Measurements from ENCODE around the gene STK35.

The STK35 gene

DNA sequence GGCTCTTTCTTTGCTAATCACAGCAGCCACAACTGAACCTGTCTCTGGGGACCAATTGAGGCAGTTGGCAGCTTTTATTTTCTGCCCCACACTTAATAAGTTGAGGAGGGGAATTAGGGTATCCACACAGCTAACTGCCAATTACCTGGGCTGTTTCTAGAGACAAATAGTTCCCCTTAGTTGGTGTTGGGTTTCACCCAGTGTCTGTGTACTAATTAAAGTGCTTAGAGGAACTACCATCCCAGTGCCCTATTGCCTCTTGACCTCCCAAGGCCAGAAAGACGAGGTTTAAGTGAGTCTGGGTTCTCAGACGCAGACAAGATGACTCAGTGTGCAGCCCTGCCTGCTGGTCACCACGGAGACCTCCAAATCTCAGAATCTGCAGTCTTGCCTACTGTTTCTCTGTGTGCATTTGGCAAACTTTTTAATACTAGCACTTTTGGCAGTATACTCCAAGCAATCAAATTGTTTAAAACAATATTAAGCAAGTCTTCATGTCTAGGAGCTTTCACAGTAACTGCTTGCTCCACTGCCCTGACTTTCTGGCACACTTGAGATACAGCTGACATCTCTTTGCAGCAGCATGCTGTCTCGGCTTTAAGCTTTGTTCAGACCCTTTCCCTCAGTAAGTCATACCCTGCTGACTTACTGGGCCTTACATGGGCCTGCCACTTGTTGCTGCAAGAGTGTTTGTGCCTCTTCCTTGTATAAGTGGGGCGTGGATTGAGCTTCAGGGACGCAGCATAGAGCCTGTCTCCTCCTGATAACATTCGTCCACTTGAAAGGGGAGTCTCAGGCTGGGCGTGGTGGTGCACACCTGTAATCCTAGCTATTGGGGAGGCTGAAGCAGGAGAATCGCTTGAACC lies 31.9 kb downstream of the STK35 start:
- no peak for DNase-seq (ENCODE audit: low read depth in 2 of 2)

DNA sequence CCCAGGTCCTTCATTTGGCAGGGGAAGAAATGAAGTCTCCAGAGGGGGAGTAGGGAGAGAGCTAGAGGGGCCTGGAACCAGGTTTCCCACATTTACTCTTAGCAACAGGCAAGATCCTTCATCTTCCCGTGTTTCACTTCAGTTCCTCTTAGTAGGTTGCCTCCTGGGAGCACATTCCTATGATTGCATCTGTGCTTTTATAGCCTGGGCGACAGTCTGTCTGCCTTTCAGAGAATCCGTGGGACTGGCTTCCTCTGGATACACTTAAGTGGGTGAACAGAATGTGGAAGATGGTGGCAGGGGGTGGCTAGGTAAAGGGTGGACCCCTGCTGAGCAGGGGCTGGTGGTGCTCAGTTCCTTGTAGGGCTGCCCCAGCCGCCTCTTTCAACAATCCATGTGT lies 33.4 kb downstream of the STK35 start:
- DNase-seq (ENCODE audit: low read depth in 2 of 2): no peak

GRCh38 chr20:2136275-2136674 lies 34.6 kb downstream of the STK35 start:
- DNase-seq (ENCODE audit: low read depth in 2 of 2): no peak

DNA sequence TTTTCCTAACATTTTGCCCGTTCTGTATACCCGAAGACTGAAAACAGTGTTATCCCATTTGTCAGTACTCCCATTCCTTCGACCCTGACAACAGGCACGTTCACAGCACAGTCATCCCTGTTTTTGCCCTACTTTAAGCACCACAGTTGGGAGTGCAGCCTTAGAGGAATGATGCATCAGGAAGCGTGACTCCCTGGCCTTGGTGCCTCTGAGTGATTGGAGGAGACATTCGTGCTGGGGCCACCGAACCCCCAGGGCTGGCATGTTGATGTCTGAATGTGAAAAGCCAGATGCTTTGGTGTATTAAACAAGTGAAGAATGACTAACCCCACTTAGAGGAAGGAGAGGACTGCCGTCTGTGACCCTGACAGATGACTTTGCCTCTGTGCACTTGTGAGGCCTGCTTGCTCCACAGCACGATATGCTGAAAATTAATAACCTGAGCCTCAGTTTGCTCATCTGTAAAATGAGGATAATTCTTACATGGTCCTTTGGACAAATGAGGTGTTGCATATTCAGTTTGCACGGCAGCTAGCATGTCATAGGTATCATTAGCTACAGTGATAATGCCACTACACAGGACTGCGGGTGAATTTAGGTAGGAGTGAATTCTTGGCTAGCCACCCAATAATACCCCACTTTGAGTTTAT lies 36.0 kb downstream of the STK35 start:
- DNase-seq (ENCODE audit: low read depth in 2 of 2): no peak

DNA sequence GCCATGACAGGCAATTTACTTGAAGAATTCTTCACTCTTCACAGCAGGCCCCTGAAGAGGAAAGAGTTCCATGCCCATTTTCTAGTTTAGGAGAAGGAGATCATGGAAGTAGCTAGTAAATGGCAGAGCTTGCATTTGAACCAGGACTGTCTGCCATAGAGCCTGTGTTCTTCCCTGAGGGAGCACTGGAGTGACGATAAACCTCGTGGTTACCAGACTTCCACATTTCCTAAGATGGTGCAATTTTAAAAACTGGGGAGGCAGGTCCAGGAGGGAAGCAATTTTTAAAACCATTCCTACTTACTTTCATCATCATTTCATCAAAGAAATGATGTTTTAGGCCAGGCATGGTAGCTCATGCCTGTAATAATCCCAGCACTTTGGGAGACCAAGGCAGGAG lies 36.8 kb downstream of the STK35 start:
- no peak for DNase-seq (ENCODE audit: low read depth in 2 of 2)

DNA sequence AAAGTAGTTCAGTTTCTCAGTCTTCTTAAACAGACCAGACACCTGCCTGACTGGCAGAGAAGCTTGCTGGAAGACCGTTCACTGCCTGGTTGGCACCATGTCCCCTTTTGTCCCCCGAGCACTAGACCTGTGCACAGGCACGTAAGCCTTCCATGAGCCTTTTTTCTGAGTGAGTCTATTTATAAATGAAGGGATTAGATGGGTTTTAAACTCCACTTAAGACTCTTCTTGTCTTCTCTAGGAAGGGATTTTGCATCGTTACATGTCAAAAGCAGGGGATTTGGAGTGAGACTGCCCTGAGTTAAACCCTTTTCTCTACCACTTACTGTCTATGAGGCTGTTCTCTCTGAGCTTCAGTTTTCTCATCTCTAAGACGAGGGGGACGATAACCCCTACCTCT lies 37.6 kb downstream of the STK35 start:
- DNase-seq (ENCODE audit: low read depth in 2 of 2): no peak

DNA sequence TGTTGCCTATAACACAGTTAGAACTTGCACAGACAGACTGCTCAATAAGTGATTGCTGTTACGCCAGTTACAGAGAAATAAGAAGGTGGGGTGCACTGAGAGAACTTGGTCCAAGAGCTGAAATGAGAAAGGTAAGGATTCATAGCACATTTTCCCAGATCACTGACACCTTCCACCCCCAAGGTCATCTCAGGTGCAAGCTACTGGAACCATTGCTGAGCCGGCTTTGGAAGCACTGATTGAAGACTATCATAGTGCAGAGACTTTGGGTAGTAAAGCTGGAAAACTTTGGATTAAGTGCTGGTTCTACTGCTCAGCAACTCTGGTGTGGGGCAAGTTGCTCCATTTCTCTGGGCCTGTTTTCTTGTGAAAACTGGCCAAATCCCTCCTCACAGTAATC lies 38.1 kb downstream of the STK35 start:
- no peak for DNase-seq (ENCODE audit: low read depth in 2 of 2)

GRCh38 chr20:2140561-2140960 lies 38.9 kb downstream of the STK35 start:
- no peak for DNase-seq (ENCODE audit: low read depth in 2 of 2)

DNA sequence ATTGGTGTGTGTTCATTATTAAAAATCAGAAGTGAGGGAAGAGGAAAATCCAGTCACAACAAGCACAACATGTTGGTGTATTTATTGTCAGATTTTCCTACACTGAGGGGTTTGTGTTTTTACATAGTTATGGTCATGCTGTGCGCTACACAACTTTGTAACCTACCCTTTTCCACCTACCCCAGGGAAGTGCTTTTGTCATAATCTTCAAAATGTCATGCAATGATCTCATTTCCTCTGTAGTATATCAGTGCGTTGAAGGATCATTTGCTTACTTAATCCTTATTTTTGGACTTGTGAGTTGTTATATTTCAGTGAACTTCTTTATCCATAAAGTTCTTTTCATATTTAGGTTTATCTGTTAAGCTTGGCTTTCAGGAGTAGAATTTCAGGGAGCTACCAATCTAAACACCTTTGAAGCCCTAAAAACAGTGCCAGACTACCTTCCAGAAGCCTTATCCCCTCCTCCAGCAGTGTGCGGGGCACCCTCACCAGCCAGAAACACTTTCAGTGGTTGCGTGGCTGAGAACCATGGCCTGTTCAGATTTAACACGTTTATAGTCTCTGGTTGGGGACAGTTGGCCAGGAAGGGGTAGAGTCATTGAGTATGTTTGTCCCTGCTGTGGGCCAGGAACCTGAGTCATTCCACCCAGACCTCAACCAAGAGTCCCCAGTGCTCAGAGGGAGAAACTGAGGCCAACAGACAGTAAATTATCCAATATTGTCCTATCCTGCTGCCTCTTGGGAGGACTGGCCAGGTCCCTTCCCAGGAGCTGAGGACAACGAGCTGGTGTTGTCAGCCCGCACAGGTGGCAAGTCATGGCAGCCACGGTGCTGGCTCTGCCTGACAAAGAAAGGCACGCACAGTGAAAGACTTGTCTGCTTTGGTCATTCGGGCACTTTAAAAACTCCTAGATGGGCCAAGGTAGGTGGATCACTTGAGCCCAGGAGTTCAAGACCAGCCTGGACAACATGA lies 40.3 kb downstream of the STK35 start:
- DNase-seq (ENCODE audit: low read depth in 2 of 2): no peak

- DNase-seq (ENCODE audit: low read depth in 2 of 2): no peak
Observed at GRCh38 chr20:2142649-2143048, 41.0 kb downstream of the STK35 start.

DNA sequence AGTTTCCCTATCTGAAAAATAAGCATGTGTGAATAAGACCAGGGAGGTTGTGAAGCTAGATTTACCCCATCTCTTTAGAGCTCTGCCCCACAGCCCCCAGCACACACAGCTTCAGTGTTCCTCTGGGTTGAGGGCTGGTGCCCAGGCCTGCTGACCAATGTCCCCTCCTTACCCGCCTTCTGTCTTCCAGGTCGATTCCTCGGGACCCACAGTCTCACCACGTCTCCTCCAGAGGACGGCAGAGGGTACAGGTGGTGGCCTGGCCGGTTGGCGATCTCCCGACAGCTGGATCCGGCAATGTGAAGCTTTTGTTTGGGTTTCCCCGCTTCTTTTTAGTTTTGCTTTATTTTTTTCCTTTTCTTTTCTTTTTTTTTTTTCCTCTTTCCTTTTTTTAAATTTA lies 42.0 kb downstream of the STK35 start:
- DNase-seq (ENCODE audit: low read depth in 2 of 2): no peak

GRCh38 chr20:2144850-2145249 lies 43.2 kb downstream of the STK35 start:
- no peak for DNase-seq (ENCODE audit: low read depth in 2 of 2)

DNA sequence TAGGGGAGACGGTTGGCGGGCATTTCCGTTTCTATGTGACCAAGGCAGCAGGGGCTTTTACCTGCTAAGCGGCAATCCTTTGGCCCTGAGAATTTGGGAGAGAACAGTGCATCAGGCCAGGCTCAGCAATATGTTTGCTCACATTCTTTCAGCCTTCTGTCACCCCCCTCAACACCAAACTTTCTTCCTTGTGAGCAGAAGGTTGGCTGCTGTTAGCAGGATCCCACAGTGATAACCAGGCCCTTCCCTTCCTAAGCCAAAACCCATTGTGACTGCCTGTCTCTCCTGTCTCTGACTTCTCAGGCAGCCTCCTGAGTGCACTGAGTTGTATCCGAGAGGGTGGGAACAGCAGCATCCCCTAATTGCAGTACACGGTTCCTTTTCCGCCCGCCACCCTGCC lies 43.7 kb downstream of the STK35 start:
- DNase-seq (ENCODE audit: low read depth in 2 of 2): no peak

DNA sequence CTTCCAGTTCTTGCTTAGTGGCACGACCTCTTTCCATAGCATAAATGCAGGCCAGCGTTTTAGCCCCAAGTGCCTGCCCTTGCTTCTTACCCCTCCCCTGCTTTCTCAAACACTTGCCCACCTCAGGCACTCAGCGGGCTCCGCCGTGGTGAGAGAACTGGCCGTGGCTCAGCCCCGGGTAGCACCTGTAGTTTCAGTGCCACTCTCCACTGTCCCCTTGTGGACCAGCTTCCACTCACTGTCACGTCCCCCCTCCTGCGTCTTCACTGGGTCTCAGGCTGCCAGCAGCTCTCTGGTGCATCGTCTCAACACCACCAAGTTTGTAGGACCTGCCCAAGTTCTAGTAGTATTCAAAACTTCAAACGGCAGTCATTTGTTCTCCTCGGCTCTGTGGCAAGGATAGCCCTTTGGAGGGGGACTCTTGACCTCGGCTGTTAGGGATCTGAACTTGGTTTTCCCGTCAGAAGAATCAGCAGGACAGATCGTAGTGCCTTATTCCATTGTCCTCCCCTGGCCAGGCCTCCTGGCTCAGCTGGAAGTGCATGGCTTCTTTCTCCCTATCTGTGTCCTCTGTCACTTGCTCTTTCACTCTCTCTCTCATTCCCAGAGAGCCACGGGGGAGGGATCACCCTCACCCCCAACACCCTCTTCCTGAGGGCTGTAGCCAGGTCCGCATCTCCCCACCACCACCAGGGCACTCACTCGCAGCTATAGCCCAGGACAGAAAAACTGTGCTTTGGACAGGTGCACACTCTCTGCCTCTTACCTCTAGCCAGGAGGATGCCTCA lies 44.6 kb downstream of the STK35 start:
- DNase-seq (ENCODE audit: low read depth in 2 of 2): no peak

DNA sequence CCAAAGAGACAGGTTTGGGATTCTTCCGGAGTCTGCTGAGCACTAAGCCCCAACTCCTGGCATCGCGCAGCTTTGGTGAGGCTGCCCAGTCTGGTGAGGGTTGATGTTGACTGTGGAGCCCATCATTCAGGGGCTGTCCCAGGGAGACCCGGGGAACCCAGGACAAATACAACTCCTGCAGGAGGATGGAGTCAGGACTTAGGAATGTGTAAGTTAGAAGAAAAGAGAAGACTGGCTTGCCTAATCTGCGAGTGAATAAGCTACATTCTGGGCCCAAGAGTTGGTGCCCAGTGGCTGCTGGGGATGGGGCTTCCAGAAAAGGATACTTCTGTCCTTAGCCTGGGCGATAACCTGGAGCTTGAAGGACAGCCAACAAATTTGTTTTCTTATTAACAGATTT lies 47.9 kb downstream of the STK35 start:
- no peak for DNase-seq (ENCODE audit: low read depth in 2 of 2)

- DNase-seq (ENCODE audit: low read depth in 2 of 2): no peak
Observed at GRCh38 chr20:2150660-2151059, 49.0 kb downstream of the STK35 start.

DNA sequence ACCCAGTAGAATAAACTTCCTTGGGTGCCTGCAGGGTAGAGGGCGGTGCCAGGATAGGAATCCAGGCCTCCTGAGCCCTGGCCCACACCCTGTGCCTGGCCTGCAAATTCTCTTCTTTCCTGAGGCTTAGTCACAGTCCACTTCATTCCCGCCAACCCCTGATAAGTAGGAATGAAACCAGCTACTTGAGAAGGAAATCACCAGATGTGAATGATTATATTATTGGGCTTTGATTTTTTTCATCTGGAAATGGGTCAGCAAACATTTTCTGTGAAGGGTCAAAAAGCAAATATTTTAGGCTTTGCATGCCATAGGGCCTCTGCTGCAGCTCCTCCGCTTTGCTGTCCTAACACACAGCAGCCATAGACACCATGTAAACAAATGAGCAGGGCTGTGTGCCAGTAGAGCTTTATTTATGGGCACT lies 50.2 kb downstream of the STK35 start:
- no peak for DNase-seq (ENCODE audit: low read depth in 2 of 2)

- no peak for DNase-seq (ENCODE audit: low read depth in 2 of 2)
Observed at GRCh38 chr20:2152317-2152716, 50.7 kb downstream of the STK35 start.

- no peak for DNase-seq (ENCODE audit: low read depth in 2 of 2)
Observed at GRCh38 chr20:2153326-2153725, 51.7 kb downstream of the STK35 start.

GRCh38 chr20:2156224-2156623 lies 54.6 kb downstream of the STK35 start:
- no peak for DNase-seq (ENCODE audit: low read depth in 2 of 2)
